HepG2 (cell line): ENCODE data around the gene CSRNP3. TPM values are rescaled to one million over a fixed set of nuclear protein-coding genes. Genes with fewer than 3 reads are reported as not detected.

Source experiments
- ATAC-seq: fragments of 200-7000 bp; cut with Tn5 transposase; 3 replicates; pipeline ENCODE4 v1.9.1; 2020; ENCODE audit warnings: mild to moderate bottlenecking, moderate library complexity
- BruUV-seq: library from RNA; stranded (reverse); fragments of 400-500 nt; replicated peaks from 2 replicates; lab custom pipeline; 2021; lab: Mats Ljungman, UMichigan
- CTCF ChIA-PET: fragments of 300-600 bp; formaldehyde crosslinking; extraction: SDS; loops from one replicate; lab custom pipeline; 2021; ENCODE audit warnings: low total read pairs, inconsistent platforms, low intra/inter-chr PET ratio; lab: Yijun Ruan, JAX
- POLR2A ChIA-PET: fragments of 350-600 bp; sonication (Branson Sonifier 250); formaldehyde crosslinking; loops from one replicate; lab custom pipeline; 2020; ENCODE audit warnings: antibody characterized with exemption, inconsistent platforms; lab: Yijun Ruan, JAX
- DNase-seq: peaks from one replicate; pipeline ENCODE4 v3.0.0-alpha.2; 2015; ENCODE audit warnings: low spot score
- FAIRE-seq: peaks from 3 replicates; lab custom pipeline; 2011; peaks lifted over from hg19 to GRCh38; lab: Jason Lieb, UNC
- H2AFZ ChIP-seq: one replicate; pipeline ENCODE4 v1.6.1; 2011; ENCODE audit warnings: low read length, inconsistent platforms
- H3K27ac ChIP-seq: fragments of 300-600 bp; 3 replicates; pipeline ENCODE4 v1.8.0; 2011; ENCODE audit warnings: mixed run types, mild to moderate bottlenecking, mixed read lengths, low read length, inconsistent platforms; ENCODE audit not compliant: insufficient read depth; ENCODE audit errors: extremely low read length
- H3K27me3 ChIP-seq, 2 experiments: fragments of 200-600 bp in 1 of 2; 2 replicates in 1 of 2; 3 replicates in 1 of 2; pipeline versions ENCODE4 v1.6.0 to v1.8.0; 2011; ENCODE audit warnings: low read length in 2 of 2, mild to moderate bottlenecking in 2 of 2, moderate library complexity in 2 of 2, inconsistent platforms in 1 of 2; ENCODE audit not compliant: insufficient read depth in 2 of 2, control insufficient read depth in 1 of 2
- H3K36me3 ChIP-seq, 2 experiments: fragments of 200-600 bp in 1 of 2; replicated peaks in 1 of 2; 2 replicates in 1 of 2; 3 replicates in 1 of 2; pipeline versions ENCODE4 v1.5.1 to v1.8.0; 2011; ENCODE audit warnings: low read length in 2 of 2, inconsistent platforms in 1 of 2; ENCODE audit not compliant: insufficient read depth in 2 of 2, control insufficient read depth in 1 of 2
- H3K4me1 ChIP-seq: 2 replicates; pipeline ENCODE4 v1.5.1; 2012; ENCODE audit warnings: low read length, inconsistent platforms; ENCODE audit not compliant: insufficient read depth
- H3K4me2 ChIP-seq: 2 replicates; pipeline ENCODE4 v1.6.0; 2011; ENCODE audit warnings: low read depth, low read length, inconsistent platforms
- H3K4me3 ChIP-seq, 3 experiments: fragments of 200-600 bp in 1 of 3; sonication (generic), shearing (Covaris generic) in 1 of 3; replicated peaks in 1 of 3; 2 replicates each; pipeline ENCODE4 v1.5.1; 2011 to 2016; ENCODE audit warnings: low read length in 3 of 3, inconsistent platforms in 2 of 3, low read depth in 2 of 3, mild to moderate bottlenecking in 2 of 3, control low read depth in 1 of 3, mixed read lengths in 1 of 3; ENCODE audit not compliant: insufficient read depth in 1 of 3
- H3K79me2 ChIP-seq: one replicate; pipeline ENCODE4 v1.6.1; 2011; ENCODE audit warnings: low read length, inconsistent platforms; ENCODE audit not compliant: insufficient read depth
- H3K9ac ChIP-seq: 2 replicates; pipeline ENCODE4 v1.6.0; 2011; ENCODE audit warnings: mild to moderate bottlenecking, low read depth, low read length, inconsistent platforms; ENCODE audit not compliant: insufficient read depth
- H3K9me3 ChIP-seq: 2 replicates; pipeline ENCODE4 v1.5.1; 2012; ENCODE audit warnings: mild to moderate bottlenecking, low read length
- H4K20me1 ChIP-seq: 2 replicates; pipeline ENCODE4 v1.6.0; 2011; ENCODE audit warnings: inconsistent platforms, mild to moderate bottlenecking, low read length, moderate library complexity; ENCODE audit not compliant: insufficient read depth
- KLF12 ChIP-seq: sonication (generic); formaldehyde crosslinking; IDR thresholded peaks from 2 replicates; pipeline ENCODE4 v1.4.0; 2020; ENCODE audit warnings: missing genetic modification reagents, borderline replicate concordance
- KLF9 ChIP-seq: IDR thresholded peaks from 2 replicates; pipeline ENCODE4 v1.6.1; 2016; ENCODE audit warnings: low read depth
- PAWR ChIP-seq: sonication (generic); formaldehyde crosslinking; IDR thresholded peaks from 2 replicates; pipeline ENCODE4 v1.4.0; 2020; ENCODE audit warnings: missing genetic modification reagents, mild to moderate bottlenecking, borderline replicate concordance
- PRMT3 ChIP-seq: sonication (generic); formaldehyde crosslinking; IDR thresholded peaks from 2 replicates; pipeline ENCODE4 v1.8.1; 2022; ENCODE audit warnings: low read depth, mild to moderate bottlenecking, moderate library complexity, missing genetic modification reagents, borderline replicate concordance
- RELA ChIP-seq: sonication (generic); formaldehyde crosslinking; IDR thresholded peaks from 2 replicates; pipeline ENCODE4 v1.4.0; 2020; ENCODE audit warnings: missing genetic modification reagents
- ZNF207 ChIP-seq: fragments of 450-650 bp; IDR thresholded peaks from 2 replicates; pipeline ENCODE4 v1.6.1; 2016; ENCODE audit warnings: antibody characterized with exemption, borderline replicate concordance
- ZNF264 ChIP-seq: sonication (generic); formaldehyde crosslinking; IDR thresholded peaks from 2 replicates; pipeline ENCODE4 v1.4.0; 2020; ENCODE audit warnings: missing genetic modification reagents
- ZNF292 ChIP-seq: sonication (generic); formaldehyde crosslinking; IDR thresholded peaks from 2 replicates; pipeline ENCODE4 v1.8.1; 2022; ENCODE audit warnings: mild to moderate bottlenecking, low read depth, missing genetic modification reagents, borderline replicate concordance
- ZNF3 ChIP-seq: IDR thresholded peaks from 2 replicates; pipeline ENCODE4 v1.7.0; 2017; ENCODE audit warnings: inconsistent platforms
- WGBS: methylation state at CpG from one replicate; pipeline ENCODE4 v1.1.6; 2017; ENCODE audit warnings: low lambda C conversion rate; 5-methylcytosine and 5-hydroxymethylcytosine counted together
- in situ Hi-C: cut with HindIII; loops from 2 replicates; pipeline ENCODE4 v1.10.0; 2017; ENCODE audit warnings: low pct_unique_long_range_greater_than_20kb; ENCODE audit not compliant: extremely low pct_ligation_motif_present
- intact Hi-C: fragments of 100-400 bp; cut with micrococcal nuclease; formaldehyde crosslinking; loops from one replicate; pipeline ENCODE4 v1.10.0; 2022; ENCODE audit not compliant: unreplicated experiment
- polyA plus RNA-seq, 8 experiments: library from polyadenylated mRNA; depleted of rRNA in 3 of 8; stranded (reverse) in 7 of 8; unstranded in 1 of 8; fragments of >200 nt; fragmentation: Illumina TruSeq in 4 of 8; extraction: Trizol in 4 of 8; gene quantifications; 2 replicates each; pipeline versions ENCODE4 v1.2.1 to v1.2.3, GENCODE V29; 2011 to 2016; ENCODE audit warnings: low read depth in 4 of 8, missing spikeins in 1 of 8, mixed read lengths in 1 of 8; ENCODE audit not compliant: insufficient read depth in 1 of 8
- total RNA-seq, 5 experiments: library from RNA; depleted of rRNA; stranded (reverse); fragments of >200 nt; fragmentation: Illumina TruSeq; extraction: Trizol; gene quantifications; 2 replicates each; pipeline ENCODE4 v1.2.3, GENCODE V29; 2016; ENCODE audit warnings: low read depth in 1 of 5
- TF ChIP-seq, protein P1 (sequence below): sonication (generic); IDR thresholded peaks from 2 replicates; pipeline ENCODE4 v1.6.1; 2016; ENCODE audit warnings: low read depth, borderline replicate concordance

Gene CSRNP3
- total and polyA plus RNA-seq, 2 of the 13 experiments (the other 11 are each of a cell fraction or from before 2014, with no cell fraction given): not detected

DNA sequence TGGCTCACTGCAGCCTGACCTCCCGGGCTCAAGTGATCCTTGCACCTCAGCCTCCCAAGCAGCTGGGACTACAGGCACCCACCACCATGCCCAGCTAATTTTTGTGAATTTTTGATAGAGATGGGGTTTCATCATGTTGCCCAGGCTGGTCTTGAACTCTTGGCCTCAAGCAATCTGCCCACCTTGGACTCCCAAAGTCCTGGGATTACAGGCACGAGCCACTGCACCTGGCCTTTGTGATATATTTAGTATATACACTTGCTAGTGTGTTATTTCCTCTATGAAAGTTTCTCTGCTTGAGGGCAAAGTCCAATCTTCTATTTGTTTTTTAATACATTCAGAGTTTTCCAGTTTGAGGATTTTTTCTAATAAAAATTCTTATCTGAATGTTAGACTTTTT is 205.3 kb downstream of the CSRNP3 start:
- no peak overlapping the region for H3K9ac ChIP-seq
- intact Hi-C loops: no loop called here
- no peaks in the 10 kb centered on the region for H4K20me1 ChIP-seq
- ChIA-PET CTCF (no interaction called here), POLR2A (no interaction called here)
- H3K27me3 ChIP-seq: no peaks in the 10 kb centered on the region
- H2AFZ ChIP-seq: no peak overlapping the region
- H3K9me3 ChIP-seq: no peaks in the 10 kb centered on the region
- BruUV-seq: no TSS peak
- FAIRE-seq (no peak), DNase-seq (no peak), ATAC-seq (no peak)
- H3K4me1 ChIP-seq: no peaks in the 10 kb centered on the region
- no peak overlapping the region for H3K4me3 ChIP-seq
- TF ChIP-seq ZNF207: no peak
- no peak overlapping the region for H3K27ac ChIP-seq
- no peaks in the 10 kb centered on the region for H3K79me2 ChIP-seq
- in situ Hi-C loops: no loop called here
- WGBS: 6% methylated on average over 2 of the region's 2 CpGs
- H3K4me2 ChIP-seq: no peak overlapping the region
- H3K36me3 ChIP-seq: no peaks in the 10 kb centered on the region

DNA sequence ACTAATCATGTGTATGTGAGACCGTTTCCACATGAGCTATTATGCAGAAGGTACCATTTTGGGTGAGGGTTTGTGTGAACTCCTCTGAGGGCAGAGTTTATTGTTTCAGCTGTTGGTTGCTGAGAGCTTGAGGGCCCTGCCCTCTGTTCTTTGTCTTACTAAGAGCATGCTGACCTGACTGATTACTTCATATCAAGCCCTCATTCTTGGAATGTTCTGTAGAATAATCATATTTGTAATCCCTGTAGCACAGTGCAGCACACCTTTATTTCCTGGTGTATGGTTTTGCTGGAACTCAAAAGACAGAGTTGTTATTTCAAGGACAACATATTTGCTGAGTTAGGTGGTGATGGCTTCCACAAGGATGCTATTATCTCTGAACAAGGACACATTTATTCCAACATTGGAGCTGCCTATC is 206.1 kb downstream of the CSRNP3 start:
- H3K4me2 ChIP-seq: no peak overlapping the region
- POLR2A ChIA-PET: no interaction called here
- no peak for DNase-seq
- TF ChIP-seq PRMT3 (CRISPR knock-in tag) (no peak), ZNF3 (no peak), RELA (CRISPR knock-in tag) (no peak), KLF9 (CRISPR knock-in tag) (no peak), KLF12 (CRISPR knock-in tag) (no peak), ZNF292 (CRISPR knock-in tag) (no peak), ZNF264 (CRISPR knock-in tag) (no peak), PAWR (CRISPR knock-in tag) (no peak)
- TF ChIP-seq, protein P1, sequence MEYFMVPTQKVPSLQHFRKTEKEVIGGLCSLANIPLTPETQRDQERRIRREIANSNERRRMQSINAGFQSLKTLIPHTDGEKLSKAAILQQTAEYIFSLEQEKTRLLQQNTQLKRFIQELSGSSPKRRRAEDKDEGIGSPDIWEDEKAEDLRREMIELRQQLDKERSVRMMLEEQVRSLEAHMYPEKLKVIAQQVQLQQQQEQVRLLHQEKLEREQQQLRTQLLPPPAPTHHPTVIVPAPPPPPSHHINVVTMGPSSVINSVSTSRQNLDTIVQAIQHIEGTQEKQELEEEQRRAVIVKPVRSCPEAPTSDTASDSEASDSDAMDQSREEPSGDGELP: no peak
- H3K36me3 ChIP-seq: no peaks in the 10 kb centered on the region
- H3K79me2 ChIP-seq: no peaks in the 10 kb centered on the region
- 0% methylated on average over 1 of the region's 1 CpG for WGBS
- CTCF ChIA-PET: no interaction called here
- in situ Hi-C loops (no loop called here), intact Hi-C loops (no loop called here)
- no peak overlapping the region for H2AFZ ChIP-seq
- no peaks in the 10 kb centered on the region for H3K27me3 ChIP-seq
- BruUV-seq: no TSS peak
- no peak overlapping the region for H3K9ac ChIP-seq
- H3K9me3 ChIP-seq: no peaks in the 10 kb centered on the region
- H3K4me3 ChIP-seq: no peak overlapping the region
- ATAC-seq: no peak
- H4K20me1 ChIP-seq: no peaks in the 10 kb centered on the region
- H3K27ac ChIP-seq: no peak overlapping the region
- no peaks in the 10 kb centered on the region for H3K4me1 ChIP-seq
- no peak for FAIRE-seq
